Measurements from ENCODE around the gene HINFP.

Gene HINFP

GRCh38 chr11:119088406-119088805, 33.0 kb upstream of the HINFP start:
- Histone ChIP-seq H3K4me3 (ENCODE audit: low read depth in 1 of 2, low read length in 2 of 2) (no peak overlapping the region), H3K4me1 (ENCODE audit: control insufficient read depth in 1 of 2, insufficient read depth in 2 of 2, low read length in 2 of 2) (peaks cover 34 to 38% of the 10 kb centered on the region in 2 donors), H3K36me3 (ENCODE audit: control insufficient read depth in 1 of 2, insufficient read depth in 2 of 2, low read length in 2 of 2) (peaks cover 0 to 14% of the 10 kb centered on the region in 2 donors), H3K9ac (ENCODE audit: low read depth in 1 of 2, low read length in 2 of 2) (no peak overlapping the region), H3K27me3 (ENCODE audit: control insufficient read depth in 1 of 2, insufficient read depth in 2 of 2, low read length in 2 of 2) (no peaks in the 10 kb centered on the region), H3K27ac (ENCODE audit: low read depth, low read length) (no peak overlapping the region), H3K9me3 (ENCODE audit: control insufficient read depth in 1 of 2, low read length in 2 of 2) (no peaks in the 10 kb centered on the region)

GRCh38 chr11:119089319-119089718, 32.1 kb upstream of the HINFP start:
- no peaks in the 10 kb centered on the region for H3K27me3 ChIP-seq (ENCODE audit: control insufficient read depth in 1 of 2, insufficient read depth in 2 of 2, low read length in 2 of 2)
- H3K9me3 ChIP-seq (ENCODE audit: control insufficient read depth in 1 of 2, low read length in 2 of 2): no peaks in the 10 kb centered on the region
- no peak overlapping the region for H3K9ac ChIP-seq (ENCODE audit: low read depth in 1 of 2, low read length in 2 of 2)
- peaks cover 0 to 14% of the 10 kb centered on the region in 2 donors for H3K36me3 ChIP-seq (ENCODE audit: control insufficient read depth in 1 of 2, insufficient read depth in 2 of 2, low read length in 2 of 2)
- no peak overlapping the region for H3K27ac ChIP-seq (ENCODE audit: low read depth, low read length)
- H3K4me3 ChIP-seq (ENCODE audit: low read depth in 1 of 2, low read length in 2 of 2): no peak overlapping the region
- H3K4me1 ChIP-seq (ENCODE audit: control insufficient read depth in 1 of 2, insufficient read depth in 2 of 2, low read length in 2 of 2): peaks cover 38 to 40% of the 10 kb centered on the region in 2 donors

- Histone ChIP-seq H3K4me1 (ENCODE audit: control insufficient read depth in 1 of 2, insufficient read depth in 2 of 2, low read length in 2 of 2) (peaks cover 28 to 29% of the 10 kb centered on the region in 2 donors), H3K36me3 (ENCODE audit: control insufficient read depth in 1 of 2, insufficient read depth in 2 of 2, low read length in 2 of 2) (peaks cover 0 to 14% of the 10 kb centered on the region in 2 donors), H3K27ac (ENCODE audit: low read depth, low read length) (no peak overlapping the region), H3K9me3 (ENCODE audit: control insufficient read depth in 1 of 2, low read length in 2 of 2) (no peaks in the 10 kb centered on the region), H3K9ac (ENCODE audit: low read depth in 1 of 2, low read length in 2 of 2) (no peak overlapping the region), H3K27me3 (ENCODE audit: control insufficient read depth in 1 of 2, insufficient read depth in 2 of 2, low read length in 2 of 2) (no peaks in the 10 kb centered on the region), H3K4me3 (ENCODE audit: low read depth in 1 of 2, low read length in 2 of 2) (no peak overlapping the region)
These were observed 30.2 kb upstream of the HINFP start for GRCh38 chr11:119091178-119091577.

GRCh38 chr11:119091966-119092879, 29.2 kb upstream of the HINFP start:
- Histone ChIP-seq H3K36me3 (ENCODE audit: control insufficient read depth in 1 of 2, insufficient read depth in 2 of 2, low read length in 2 of 2) (peaks cover 7 to 24% of the 10 kb centered on the region in 2 donors), H3K9ac (ENCODE audit: low read depth in 1 of 2, low read length in 2 of 2) (peak overlapping the region; percentile 80 to 84), H3K27me3 (ENCODE audit: control insufficient read depth in 1 of 2, insufficient read depth in 2 of 2, low read length in 2 of 2) (no peaks in the 10 kb centered on the region), H3K27ac (ENCODE audit: low read depth, low read length) (no peak overlapping the region), H3K9me3 (ENCODE audit: control insufficient read depth in 1 of 2, low read length in 2 of 2) (no peaks in the 10 kb centered on the region), H3K4me1 (ENCODE audit: control insufficient read depth in 1 of 2, insufficient read depth in 2 of 2, low read length in 2 of 2) (peaks cover 24 to 27% of the 10 kb centered on the region in 2 donors), H3K4me3 (ENCODE audit: low read depth in 1 of 2, low read length in 2 of 2) (peak overlapping the region in 1 of 2 donors; percentile 79)

- peak overlapping the region; percentile 79 to 85 for H3K4me3 ChIP-seq (ENCODE audit: low read depth in 1 of 2, low read length in 2 of 2)
- H3K27ac ChIP-seq (ENCODE audit: low read depth, low read length): no peak overlapping the region
- peaks cover 12 to 33% of the 10 kb centered on the region in 2 donors for H3K36me3 ChIP-seq (ENCODE audit: control insufficient read depth in 1 of 2, insufficient read depth in 2 of 2, low read length in 2 of 2)
- no peaks in the 10 kb centered on the region for H3K9me3 ChIP-seq (ENCODE audit: control insufficient read depth in 1 of 2, low read length in 2 of 2)
- H3K9ac ChIP-seq (ENCODE audit: low read depth in 1 of 2, low read length in 2 of 2): peak overlapping the region; percentile 80 to 84
- no peaks in the 10 kb centered on the region for H3K27me3 ChIP-seq (ENCODE audit: control insufficient read depth in 1 of 2, insufficient read depth in 2 of 2, low read length in 2 of 2)
- H3K4me1 ChIP-seq (ENCODE audit: control insufficient read depth in 1 of 2, insufficient read depth in 2 of 2, low read length in 2 of 2): peaks cover 17 to 20% of the 10 kb centered on the region in 2 donors
These were observed 28.2 kb upstream of the HINFP start for GRCh38 chr11:119092880-119093842.

GRCh38 chr11:119093942-119094815, 27.2 kb upstream of the HINFP start:
- H3K36me3 ChIP-seq (ENCODE audit: control insufficient read depth in 1 of 2, insufficient read depth in 2 of 2, low read length in 2 of 2): peaks cover 12 to 36% of the 10 kb centered on the region in 2 donors
- H3K9ac ChIP-seq (ENCODE audit: low read depth in 1 of 2, low read length in 2 of 2): peak overlapping the region; percentile 80 to 84
- no peaks in the 10 kb centered on the region for H3K27me3 ChIP-seq (ENCODE audit: control insufficient read depth in 1 of 2, insufficient read depth in 2 of 2, low read length in 2 of 2)
- peak overlapping the region; percentile 79 to 85 for H3K4me3 ChIP-seq (ENCODE audit: low read depth in 1 of 2, low read length in 2 of 2)
- no peaks in the 10 kb centered on the region for H3K9me3 ChIP-seq (ENCODE audit: control insufficient read depth in 1 of 2, low read length in 2 of 2)
- H3K4me1 ChIP-seq (ENCODE audit: control insufficient read depth in 1 of 2, insufficient read depth in 2 of 2, low read length in 2 of 2): peaks cover 17 to 20% of the 10 kb centered on the region in 2 donors
- peak overlapping the region; percentile 81 for H3K27ac ChIP-seq (ENCODE audit: low read depth, low read length)

- Histone ChIP-seq H3K4me1 (ENCODE audit: control insufficient read depth in 1 of 2, insufficient read depth in 2 of 2, low read length in 2 of 2) (peaks cover 17 to 20% of the 10 kb centered on the region in 2 donors), H3K27me3 (ENCODE audit: control insufficient read depth in 1 of 2, insufficient read depth in 2 of 2, low read length in 2 of 2) (no peaks in the 10 kb centered on the region), H3K4me3 (ENCODE audit: low read depth in 1 of 2, low read length in 2 of 2) (peak overlapping the region; percentile 79 to 85), H3K36me3 (ENCODE audit: control insufficient read depth in 1 of 2, insufficient read depth in 2 of 2, low read length in 2 of 2) (peaks cover 12 to 36% of the 10 kb centered on the region in 2 donors), H3K9me3 (ENCODE audit: control insufficient read depth in 1 of 2, low read length in 2 of 2) (no peaks in the 10 kb centered on the region), H3K9ac (ENCODE audit: low read depth in 1 of 2, low read length in 2 of 2) (peak overlapping the region; percentile 80 to 84), H3K27ac (ENCODE audit: low read depth, low read length) (peak overlapping the region; percentile 81)
These were observed 26.6 kb upstream of the HINFP start for GRCh38 chr11:119094816-119095065.

GRCh38 chr11:119095066-119095880, 26.1 kb upstream of the HINFP start:
- H3K27me3 ChIP-seq (ENCODE audit: control insufficient read depth in 1 of 2, insufficient read depth in 2 of 2, low read length in 2 of 2): no peaks in the 10 kb centered on the region
- peak overlapping the region; percentile 79 to 85 for H3K4me3 ChIP-seq (ENCODE audit: low read depth in 1 of 2, low read length in 2 of 2)
- H3K27ac ChIP-seq (ENCODE audit: low read depth, low read length): peak overlapping the region; percentile 81
- peaks cover 12 to 36% of the 10 kb centered on the region in 2 donors for H3K36me3 ChIP-seq (ENCODE audit: control insufficient read depth in 1 of 2, insufficient read depth in 2 of 2, low read length in 2 of 2)
- H3K9ac ChIP-seq (ENCODE audit: low read depth in 1 of 2, low read length in 2 of 2): peak overlapping the region; percentile 80 to 84
- H3K4me1 ChIP-seq (ENCODE audit: control insufficient read depth in 1 of 2, insufficient read depth in 2 of 2, low read length in 2 of 2): peaks cover 22 to 23% of the 10 kb centered on the region in 2 donors
- no peaks in the 10 kb centered on the region for H3K9me3 ChIP-seq (ENCODE audit: control insufficient read depth in 1 of 2, low read length in 2 of 2)

- Histone ChIP-seq H3K4me1 (ENCODE audit: control insufficient read depth in 1 of 2, insufficient read depth in 2 of 2, low read length in 2 of 2) (peaks cover 12 to 30% of the 10 kb centered on the region in 2 donors), H3K36me3 (ENCODE audit: control insufficient read depth in 1 of 2, insufficient read depth in 2 of 2, low read length in 2 of 2) (peaks cover 12 to 21% of the 10 kb centered on the region in 2 donors), H3K9me3 (ENCODE audit: control insufficient read depth in 1 of 2, low read length in 2 of 2) (no peaks in the 10 kb centered on the region), H3K9ac (ENCODE audit: low read depth in 1 of 2, low read length in 2 of 2) (no peak overlapping the region), H3K27ac (ENCODE audit: low read depth, low read length) (no peak overlapping the region), H3K4me3 (ENCODE audit: low read depth in 1 of 2, low read length in 2 of 2) (no peak overlapping the region), H3K27me3 (ENCODE audit: control insufficient read depth in 1 of 2, insufficient read depth in 2 of 2, low read length in 2 of 2) (no peaks in the 10 kb centered on the region)
These were observed 21.7 kb upstream of the HINFP start for GRCh38 chr11:119099711-119100110.
